ENCODE results near the gene PMFBP1.

PMFBP1 gene

DNA sequence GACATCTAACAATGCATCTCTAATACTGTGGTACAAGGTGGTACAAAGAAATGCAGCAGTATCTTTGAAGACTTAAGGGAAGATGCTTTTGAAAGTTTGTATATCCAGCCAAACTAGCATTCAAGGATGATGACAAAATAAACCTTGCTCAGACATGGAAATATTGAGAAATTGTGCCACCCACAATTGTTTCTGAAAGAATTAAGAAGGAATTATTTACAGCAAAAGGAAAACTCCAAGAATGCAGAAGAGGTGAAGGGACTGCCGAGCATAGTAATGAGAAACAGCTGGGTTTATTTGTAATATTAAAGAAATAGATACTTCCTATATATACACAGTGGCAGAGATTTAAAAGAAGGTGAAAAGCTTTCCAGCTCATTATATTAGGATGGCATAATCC is 29.5 kb downstream of the PMFBP1 start:
- no peaks in the 10 kb centered on the region for H3K79me1 ChIP-seq (ENCODE audit: low read length)
- no peak overlapping the region for H3K18ac ChIP-seq (ENCODE audit: low read length)
- no peak overlapping the region for H3K23ac ChIP-seq (ENCODE audit: low read length)
- no peaks in the 10 kb centered on the region for H3K4me1 ChIP-seq (ENCODE audit: control insufficient read depth in 1 of 2, insufficient read depth in 2 of 2, low read length in 2 of 2)
- H3K9ac ChIP-seq (ENCODE audit: low read length): no peak overlapping the region
- H3K4me2 ChIP-seq (ENCODE audit: low read length): no peak overlapping the region
- H2AK5ac ChIP-seq (ENCODE audit: low read length): no peak overlapping the region
- no peaks in the 10 kb centered on the region for H3K27me3 ChIP-seq (ENCODE audit: insufficient read depth, low read length)
- H3K14ac ChIP-seq (ENCODE audit: low read length): no peak overlapping the region
- no peak overlapping the region for H3K4me3 ChIP-seq (ENCODE audit: low read depth, low read length)
- no peaks in the 10 kb centered on the region for H3K9me3 ChIP-seq (ENCODE audit: insufficient read depth, low read depth, low read length)
- no peak overlapping the region for H4K8ac ChIP-seq (ENCODE audit: low read depth, low read length)
- H4K12ac ChIP-seq (ENCODE audit: low read depth, low read length): no peak overlapping the region
- no peak for DNase-seq
- H2AFZ ChIP-seq (ENCODE audit: insufficient read depth, low read length, poor library complexity): no peak overlapping the region
- no peak overlapping the region for H3K4ac ChIP-seq (ENCODE audit: low read depth, low read length)
- no peak overlapping the region for H2BK120ac ChIP-seq (ENCODE audit: insufficient read depth, low read length, poor library complexity)
- H2BK12ac ChIP-seq (ENCODE audit: low read length): no peak overlapping the region
- no CpG with 5 or more reads among the region's 1 CpG for WGBS (ENCODE audit: extremely low coverage, insufficient coverage, insufficient read length)
- H4K91ac ChIP-seq (ENCODE audit: low read depth, low read length): no peak overlapping the region
- H3K79me2 ChIP-seq (ENCODE audit: control insufficient read depth, insufficient read depth, low read length, poor library complexity): no peaks in the 10 kb centered on the region
- H3K27ac ChIP-seq (ENCODE audit: low read depth, low read length): no peak overlapping the region
- no peak overlapping the region for H2BK5ac ChIP-seq (ENCODE audit: low read depth, low read length, poor library complexity)
- no peaks in the 10 kb centered on the region for H3K36me3 ChIP-seq (ENCODE audit: control insufficient read depth in 1 of 2, insufficient read depth in 2 of 2, low read length in 2 of 2)

DNA sequence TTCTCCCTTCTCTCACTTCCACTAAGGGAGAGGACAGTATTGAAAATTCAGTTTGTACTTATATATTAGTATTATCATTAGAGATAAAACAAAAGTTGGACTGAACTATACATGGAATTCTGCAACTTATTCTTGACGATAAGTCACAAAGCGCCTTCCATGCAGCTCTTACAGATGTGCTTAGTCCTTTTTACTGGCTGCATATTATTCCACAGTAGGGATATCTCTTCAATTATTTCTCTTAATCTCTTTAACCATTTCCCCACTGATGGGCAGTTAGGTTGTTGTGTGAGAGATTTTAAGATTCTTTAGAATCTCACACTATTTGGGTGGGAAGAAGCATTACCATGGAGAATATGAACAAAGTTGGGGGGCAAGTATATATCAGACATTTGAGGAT is 32.0 kb downstream of the PMFBP1 start:
- Histone ChIP-seq H4K91ac (ENCODE audit: low read depth, low read length) (no peak overlapping the region), H2BK120ac (ENCODE audit: insufficient read depth, low read length, poor library complexity) (no peak overlapping the region), H3K79me2 (ENCODE audit: control insufficient read depth, insufficient read depth, low read length, poor library complexity) (no peaks in the 10 kb centered on the region), H3K14ac (ENCODE audit: low read length) (no peak overlapping the region), H3K27me3 (ENCODE audit: insufficient read depth, low read length) (no peaks in the 10 kb centered on the region), H4K12ac (ENCODE audit: low read depth, low read length) (no peak overlapping the region), H3K4me3 (ENCODE audit: low read depth, low read length) (no peak overlapping the region), H3K23ac (ENCODE audit: low read length) (no peak overlapping the region), H3K9ac (ENCODE audit: low read length) (no peak overlapping the region), H2BK12ac (ENCODE audit: low read length) (no peak overlapping the region), H3K9me3 (ENCODE audit: insufficient read depth, low read depth, low read length) (no peaks in the 10 kb centered on the region), H2AFZ (ENCODE audit: insufficient read depth, low read length, poor library complexity) (no peak overlapping the region), H3K79me1 (ENCODE audit: low read length) (no peaks in the 10 kb centered on the region), H3K4me1 (ENCODE audit: control insufficient read depth in 1 of 2, insufficient read depth in 2 of 2, low read length in 2 of 2) (no peaks in the 10 kb centered on the region), H3K4ac (ENCODE audit: low read depth, low read length) (no peak overlapping the region), H3K36me3 (ENCODE audit: control insufficient read depth in 1 of 2, insufficient read depth in 2 of 2, low read length in 2 of 2) (no peaks in the 10 kb centered on the region), H2AK5ac (ENCODE audit: low read length) (no peak overlapping the region), H3K27ac (ENCODE audit: low read depth, low read length) (no peak overlapping the region), H3K4me2 (ENCODE audit: low read length) (no peak overlapping the region), H4K8ac (ENCODE audit: low read depth, low read length) (no peak overlapping the region), H3K18ac (ENCODE audit: low read length) (no peak overlapping the region), H2BK5ac (ENCODE audit: low read depth, low read length, poor library complexity) (no peak overlapping the region)
- WGBS (ENCODE audit: extremely low coverage, insufficient coverage, insufficient read length): no CpG with 5 or more reads among the region's 2 CpGs
- no peak for DNase-seq

DNA sequence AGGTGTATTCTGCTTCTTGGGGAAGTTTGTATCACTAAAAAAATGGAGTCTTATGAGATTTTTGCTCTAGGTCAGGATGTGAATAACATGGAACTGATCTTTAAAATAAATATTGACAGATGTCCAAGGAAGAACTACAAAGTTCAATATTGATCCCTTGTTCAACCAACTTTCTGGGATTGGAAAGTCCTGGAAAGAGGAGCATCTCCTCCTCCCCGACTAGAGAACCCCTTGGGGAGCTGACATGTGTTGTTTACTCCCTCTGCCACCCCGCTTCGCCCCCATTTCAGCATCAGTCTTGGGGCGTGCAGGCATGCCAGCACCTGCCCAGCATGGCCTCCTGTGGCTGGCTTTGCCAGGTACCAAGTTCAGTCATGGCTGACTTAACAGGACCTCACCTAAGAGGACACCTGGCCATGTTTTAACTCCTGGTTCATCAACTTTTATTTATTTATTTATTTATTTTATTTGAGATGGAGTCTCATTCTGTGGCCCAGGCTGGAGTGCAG is 33.8 kb downstream of the PMFBP1 start:
- H2AFZ ChIP-seq (ENCODE audit: insufficient read depth, low read length, poor library complexity): no peak overlapping the region
- no peak overlapping the region for H2BK5ac ChIP-seq (ENCODE audit: low read depth, low read length, poor library complexity)
- no peak overlapping the region for H3K18ac ChIP-seq (ENCODE audit: low read length)
- H3K79me1 ChIP-seq (ENCODE audit: low read length): no peaks in the 10 kb centered on the region
- no peaks in the 10 kb centered on the region for H3K36me3 ChIP-seq (ENCODE audit: control insufficient read depth in 1 of 2, insufficient read depth in 2 of 2, low read length in 2 of 2)
- no peak overlapping the region for H4K12ac ChIP-seq (ENCODE audit: low read depth, low read length)
- no peak overlapping the region for H3K23ac ChIP-seq (ENCODE audit: low read length)
- no peak overlapping the region for H4K91ac ChIP-seq (ENCODE audit: low read depth, low read length)
- no peak overlapping the region for H3K27ac ChIP-seq (ENCODE audit: low read depth, low read length)
- no peak overlapping the region for H2AK5ac ChIP-seq (ENCODE audit: low read length)
- no peak for DNase-seq
- H2BK120ac ChIP-seq (ENCODE audit: insufficient read depth, low read length, poor library complexity): no peak overlapping the region
- H2BK12ac ChIP-seq (ENCODE audit: low read length): no peak overlapping the region
- no CpG with 5 or more reads among the region's 4 CpGs for WGBS (ENCODE audit: extremely low coverage, insufficient coverage, insufficient read length)
- no peak overlapping the region for H4K8ac ChIP-seq (ENCODE audit: low read depth, low read length)
- no peak overlapping the region for H3K9ac ChIP-seq (ENCODE audit: low read length)
- H3K27me3 ChIP-seq (ENCODE audit: insufficient read depth, low read length): no peaks in the 10 kb centered on the region
- H3K79me2 ChIP-seq (ENCODE audit: control insufficient read depth, insufficient read depth, low read length, poor library complexity): no peaks in the 10 kb centered on the region
- no peak overlapping the region for H3K4me3 ChIP-seq (ENCODE audit: low read depth, low read length)
- no peak overlapping the region for H3K14ac ChIP-seq (ENCODE audit: low read length)
- no peaks in the 10 kb centered on the region for H3K4me1 ChIP-seq (ENCODE audit: control insufficient read depth in 1 of 2, insufficient read depth in 2 of 2, low read length in 2 of 2)
- H3K4me2 ChIP-seq (ENCODE audit: low read length): no peak overlapping the region
- no peak overlapping the region for H3K4ac ChIP-seq (ENCODE audit: low read depth, low read length)
- H3K9me3 ChIP-seq (ENCODE audit: insufficient read depth, low read depth, low read length): no peaks in the 10 kb centered on the region

DNA sequence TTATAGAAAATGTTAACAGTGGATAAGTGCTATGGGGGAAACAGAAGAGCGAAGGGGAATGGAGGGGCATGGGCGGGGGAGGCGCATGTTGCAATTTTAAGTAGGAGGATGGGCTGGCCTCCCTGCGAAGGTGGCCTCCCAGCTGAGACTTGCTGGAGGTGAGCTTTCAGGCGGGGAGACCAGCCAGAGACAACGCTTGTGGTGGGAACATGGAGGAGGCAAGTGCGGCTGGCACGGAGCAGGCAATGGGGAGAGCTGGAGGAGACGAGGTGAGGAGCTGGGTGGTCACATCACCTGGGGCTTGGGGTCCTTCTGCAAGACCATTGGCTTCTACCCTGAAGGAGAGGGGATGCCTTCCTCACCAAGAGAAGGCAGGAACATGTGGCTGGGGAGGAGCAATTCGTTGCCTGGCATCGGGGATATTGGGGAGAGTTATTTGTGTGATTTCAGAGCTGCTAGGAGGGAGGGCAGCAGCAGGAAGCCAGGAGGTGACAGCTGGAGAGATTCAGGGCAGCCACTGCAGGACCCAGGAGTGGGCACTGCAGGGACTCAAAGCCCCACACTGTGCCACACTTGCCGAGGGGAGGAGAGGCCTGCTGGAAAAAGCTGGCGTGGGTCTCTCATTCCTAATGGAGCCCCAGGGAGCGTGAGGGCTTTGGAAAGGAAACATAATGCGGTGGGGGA is 34.4 kb downstream of the PMFBP1 start:
- WGBS (ENCODE audit: extremely low coverage, insufficient coverage, insufficient read length): no CpG with 5 or more reads among the region's 15 CpGs
- Histone ChIP-seq H4K12ac (ENCODE audit: low read depth, low read length) (no peak overlapping the region), H3K27ac (ENCODE audit: low read depth, low read length) (no peak overlapping the region), H3K9ac (ENCODE audit: low read length) (no peak overlapping the region), H3K9me3 (ENCODE audit: insufficient read depth, low read depth, low read length) (no peaks in the 10 kb centered on the region), H2BK12ac (ENCODE audit: low read length) (no peak overlapping the region), H3K18ac (ENCODE audit: low read length) (no peak overlapping the region), H3K79me1 (ENCODE audit: low read length) (no peaks in the 10 kb centered on the region), H2AFZ (ENCODE audit: insufficient read depth, low read length, poor library complexity) (no peak overlapping the region), H3K4ac (ENCODE audit: low read depth, low read length) (no peak overlapping the region), H3K23ac (ENCODE audit: low read length) (no peak overlapping the region), H3K4me3 (ENCODE audit: low read depth, low read length) (no peak overlapping the region), H2AK5ac (ENCODE audit: low read length) (no peak overlapping the region), H4K91ac (ENCODE audit: low read depth, low read length) (no peak overlapping the region), H3K4me2 (ENCODE audit: low read length) (no peak overlapping the region), H4K8ac (ENCODE audit: low read depth, low read length) (no peak overlapping the region), H3K79me2 (ENCODE audit: control insufficient read depth, insufficient read depth, low read length, poor library complexity) (no peaks in the 10 kb centered on the region), H3K27me3 (ENCODE audit: insufficient read depth, low read length) (no peaks in the 10 kb centered on the region), H2BK120ac (ENCODE audit: insufficient read depth, low read length, poor library complexity) (no peak overlapping the region), H3K4me1 (ENCODE audit: control insufficient read depth in 1 of 2, insufficient read depth in 2 of 2, low read length in 2 of 2) (no peaks in the 10 kb centered on the region), H3K36me3 (ENCODE audit: control insufficient read depth in 1 of 2, insufficient read depth in 2 of 2, low read length in 2 of 2) (no peaks in the 10 kb centered on the region), H3K14ac (ENCODE audit: low read length) (no peak overlapping the region), H2BK5ac (ENCODE audit: low read depth, low read length, poor library complexity) (no peak overlapping the region)
- DNase-seq: no peak
